Tibial nerve (tissue), 4 donors: ENCODE measurements around the gene SERTAD1.

ENCODE experiments used
- CTCF ChIP-seq, 5 experiments: fragments of 200-600 bp in 3 of 5; fragments of 450-650 bp in 2 of 5; sonication (generic) in 3 of 5; IDR thresholded peaks; one replicate each; pipeline ENCODE4 v1.5.1; 2016 to 2019; ENCODE audit warnings: antibody characterized with exemption in 5 of 5, mild to moderate bottlenecking in 3 of 5, moderate library complexity in 2 of 5
- EP300 ChIP-seq, 2 donors: sonication (generic); formaldehyde crosslinking; IDR thresholded peaks; one replicate each; pipeline ENCODE4 v1.6.1; 2017; ENCODE audit warnings: antibody characterized with exemption in 2 of 2, mild to moderate bottlenecking in 1 of 2
- POLR2A ChIP-seq, 2 donors: fragments of 450-650 bp; IDR thresholded peaks; one replicate each; pipeline ENCODE4 v1.6.1; 2017; ENCODE audit warnings: antibody characterized with exemption in 2 of 2, mild to moderate bottlenecking in 2 of 2, moderate library complexity in 2 of 2

GRCh38 chr19:40438284-40438683 is 12.5 kb upstream of the SERTAD1 start:
- no peak for TF ChIP-seq CTCF (IDR thresholded peaks at IDR 0.05)
- no peak for TF ChIP-seq POLR2A (IDR thresholded peaks at IDR 0.05)
- TF ChIP-seq EP300 (IDR thresholded peaks at IDR 0.05): no peak
